Bronchial epithelial cell (primary cell): ENCODE results near the gene FOXN3. TPM values are rescaled to one million over a fixed set of nuclear protein-coding genes. Genes with fewer than 3 reads are reported as not detected.

ENCODE experiments used
- DNase-seq: peaks from one replicate; pipeline ENCODE4 v3.0.0-alpha.2; 2010; ENCODE audit warnings: low read depth
- FAIRE-seq: peaks from 2 replicates; lab custom pipeline; 2011; peaks lifted over from hg19 to GRCh38; lab: Jason Lieb, UNC
- H3K27me3 ChIP-seq: 2 replicates; pipeline ENCODE4 v1.5.1; 2011; ENCODE audit warnings: low read length; ENCODE audit not compliant: control insufficient read depth, insufficient read depth
- H3K36me3 ChIP-seq: 2 replicates; pipeline ENCODE4 v1.5.1; 2011; ENCODE audit warnings: low read length; ENCODE audit not compliant: control insufficient read depth, insufficient read depth
- H3K4me3 ChIP-seq: 2 replicates; pipeline ENCODE4 v1.5.1; 2011; ENCODE audit warnings: mild to moderate bottlenecking, low read depth, low read length, control low read depth
- total RNA-seq: library from RNA; depleted of rRNA; stranded (reverse); fragments of >200 nt; gene quantifications from 2 replicates; pipeline ENCODE4 v1.2.1, GENCODE V29; 2014
- TF ChIP-seq, protein P1 (sequence below): IDR thresholded peaks from 2 replicates; pipeline ENCODE4 v1.5.1; 2011; ENCODE audit warnings: mild to moderate bottlenecking, moderate library complexity, low read length, control low read depth, inconsistent platforms; ENCODE audit not compliant: insufficient read depth, severe bottlenecking

FOXN3 gene
- total RNA-seq, 1 donor from 2014 or later = 5.8 TPM

DNA sequence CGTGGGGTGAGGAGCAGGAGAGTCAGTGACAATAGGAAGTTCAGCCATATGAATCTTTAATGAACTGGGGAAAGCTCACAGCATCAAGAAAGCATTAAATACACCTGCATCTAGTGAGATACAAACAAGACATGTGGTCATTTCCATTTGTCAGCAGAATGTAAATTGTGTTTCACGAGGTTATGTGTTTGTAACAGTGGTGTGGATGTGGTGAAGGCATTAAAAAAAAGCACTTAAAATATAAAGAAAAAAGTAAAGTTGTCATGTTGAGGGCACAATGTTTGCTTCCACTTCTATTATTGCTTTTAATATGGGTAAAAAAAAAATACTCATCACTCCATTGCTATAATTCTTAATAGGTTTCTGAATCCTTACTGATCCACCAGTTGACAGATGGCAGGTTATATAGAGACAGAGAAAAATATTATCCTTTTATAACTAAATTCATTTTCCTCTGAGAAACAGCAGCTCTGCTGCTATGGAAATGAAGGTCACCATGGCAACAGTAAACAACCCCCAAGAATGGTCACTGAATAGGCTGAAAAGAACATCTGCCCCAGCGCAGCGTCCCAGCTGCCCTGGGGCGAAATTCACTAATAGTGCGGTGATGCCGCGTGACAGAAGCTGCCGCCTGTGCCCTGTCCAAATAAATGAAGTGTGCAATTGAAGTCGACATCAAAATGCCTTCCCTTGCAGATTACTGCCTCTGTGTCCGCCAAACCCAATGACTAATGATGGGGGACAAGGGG is 226.1 kb downstream of the FOXN3 start:
- Histone ChIP-seq H3K4me3 (no peak overlapping the region), H3K36me3 (no peaks in the 10 kb centered on the region), H3K27me3 (no peaks in the 10 kb centered on the region)
- no peak for FAIRE-seq
- TF ChIP-seq, protein P1, sequence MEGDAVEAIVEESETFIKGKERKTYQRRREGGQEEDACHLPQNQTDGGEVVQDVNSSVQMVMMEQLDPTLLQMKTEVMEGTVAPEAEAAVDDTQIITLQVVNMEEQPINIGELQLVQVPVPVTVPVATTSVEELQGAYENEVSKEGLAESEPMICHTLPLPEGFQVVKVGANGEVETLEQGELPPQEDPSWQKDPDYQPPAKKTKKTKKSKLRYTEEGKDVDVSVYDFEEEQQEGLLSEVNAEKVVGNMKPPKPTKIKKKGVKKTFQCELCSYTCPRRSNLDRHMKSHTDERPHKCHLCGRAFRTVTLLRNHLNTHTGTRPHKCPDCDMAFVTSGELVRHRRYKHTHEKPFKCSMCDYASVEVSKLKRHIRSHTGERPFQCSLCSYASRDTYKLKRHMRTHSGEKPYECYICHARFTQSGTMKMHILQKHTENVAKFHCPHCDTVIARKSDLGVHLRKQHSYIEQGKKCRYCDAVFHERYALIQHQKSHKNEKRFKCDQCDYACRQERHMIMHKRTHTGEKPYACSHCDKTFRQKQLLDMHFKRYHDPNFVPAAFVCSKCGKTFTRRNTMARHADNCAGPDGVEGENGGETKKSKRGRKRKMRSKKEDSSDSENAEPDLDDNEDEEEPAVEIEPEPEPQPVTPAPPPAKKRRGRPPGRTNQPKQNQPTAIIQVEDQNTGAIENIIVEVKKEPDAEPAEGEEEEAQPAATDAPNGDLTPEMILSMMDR = no peak
- no peak for DNase-seq

DNA sequence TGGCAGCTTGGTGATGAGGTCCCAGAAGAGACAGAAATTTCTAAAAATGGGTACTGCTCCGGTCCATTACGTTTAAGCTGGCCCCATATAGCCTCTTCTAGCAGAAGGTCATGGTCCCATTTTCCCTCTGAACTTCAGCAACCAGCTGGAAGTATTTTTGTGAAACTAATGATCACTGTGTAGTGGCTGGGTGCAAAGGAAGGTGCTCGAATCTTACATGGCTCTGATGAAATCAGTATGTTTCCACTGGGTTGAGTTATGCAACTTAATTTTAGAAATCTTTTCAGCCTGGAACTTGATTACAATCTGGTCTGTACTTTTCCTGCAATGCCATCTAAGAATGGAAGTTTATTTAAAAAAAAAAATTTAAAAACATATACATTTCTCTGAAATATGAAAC is 228.5 kb downstream of the FOXN3 start:
- TF ChIP-seq, protein P1 = no peak
- no peak for FAIRE-seq
- H3K36me3 ChIP-seq = no peaks in the 10 kb centered on the region
- H3K27me3 ChIP-seq = no peaks in the 10 kb centered on the region
- H3K4me3 ChIP-seq = no peak overlapping the region
- no peak for DNase-seq

DNA sequence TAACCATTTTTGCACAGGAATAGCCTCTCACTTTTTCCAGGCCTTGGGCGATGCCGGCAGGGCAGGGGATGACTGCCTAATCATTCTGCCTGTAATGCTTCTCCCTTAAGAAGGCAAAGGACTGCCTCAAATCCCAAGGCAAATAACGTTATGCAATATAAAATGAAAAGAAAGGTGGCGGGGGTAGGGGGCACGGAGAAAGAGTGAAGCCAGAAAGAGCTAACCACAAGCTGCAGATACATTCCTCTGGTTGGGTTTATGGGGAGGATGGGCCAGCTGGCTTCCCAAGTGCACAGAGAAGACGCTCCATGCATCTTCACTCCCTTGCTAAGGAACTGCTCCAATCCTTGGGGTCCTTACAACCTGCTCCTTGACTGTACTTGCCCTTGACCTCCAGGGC is 229.5 kb downstream of the FOXN3 start:
- TF ChIP-seq, protein P1 = no peak
- DNase-seq (no peak), FAIRE-seq (no peak)
- no peak overlapping the region for H3K4me3 ChIP-seq
- H3K27me3 ChIP-seq = no peaks in the 10 kb centered on the region
- H3K36me3 ChIP-seq = no peaks in the 10 kb centered on the region

DNA sequence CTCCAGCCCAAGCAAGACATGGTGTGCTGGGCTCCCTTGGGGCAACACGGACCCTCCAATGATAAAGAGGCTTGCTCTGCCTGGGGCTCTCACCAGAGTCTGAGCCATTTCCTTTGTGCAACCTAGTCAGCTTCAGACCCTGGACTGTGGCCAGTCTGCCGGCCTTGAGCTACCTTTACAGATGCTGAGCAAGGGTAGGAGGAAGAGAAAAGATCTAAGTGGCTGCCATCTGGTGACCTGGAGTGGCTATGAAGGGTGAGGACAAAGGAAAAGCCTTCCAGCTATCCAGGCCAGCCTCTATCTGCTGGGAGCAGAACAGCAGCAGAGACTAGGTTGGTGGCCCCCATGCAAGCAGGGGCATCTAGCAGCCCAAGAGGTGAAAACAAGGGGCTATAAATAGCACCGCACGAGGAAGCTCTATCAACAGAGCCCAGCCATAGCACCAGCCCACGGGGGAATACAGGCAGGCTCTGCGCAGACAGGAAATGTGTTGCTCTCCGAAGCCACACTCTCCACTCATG is 230.1 kb downstream of the FOXN3 start:
- TF ChIP-seq, protein P1 = no peak
- FAIRE-seq (no peak), DNase-seq (peak; percentile 4)
- no peaks in the 10 kb centered on the region for H3K36me3 ChIP-seq
- no peak overlapping the region for H3K4me3 ChIP-seq
- H3K27me3 ChIP-seq = no peaks in the 10 kb centered on the region

DNA sequence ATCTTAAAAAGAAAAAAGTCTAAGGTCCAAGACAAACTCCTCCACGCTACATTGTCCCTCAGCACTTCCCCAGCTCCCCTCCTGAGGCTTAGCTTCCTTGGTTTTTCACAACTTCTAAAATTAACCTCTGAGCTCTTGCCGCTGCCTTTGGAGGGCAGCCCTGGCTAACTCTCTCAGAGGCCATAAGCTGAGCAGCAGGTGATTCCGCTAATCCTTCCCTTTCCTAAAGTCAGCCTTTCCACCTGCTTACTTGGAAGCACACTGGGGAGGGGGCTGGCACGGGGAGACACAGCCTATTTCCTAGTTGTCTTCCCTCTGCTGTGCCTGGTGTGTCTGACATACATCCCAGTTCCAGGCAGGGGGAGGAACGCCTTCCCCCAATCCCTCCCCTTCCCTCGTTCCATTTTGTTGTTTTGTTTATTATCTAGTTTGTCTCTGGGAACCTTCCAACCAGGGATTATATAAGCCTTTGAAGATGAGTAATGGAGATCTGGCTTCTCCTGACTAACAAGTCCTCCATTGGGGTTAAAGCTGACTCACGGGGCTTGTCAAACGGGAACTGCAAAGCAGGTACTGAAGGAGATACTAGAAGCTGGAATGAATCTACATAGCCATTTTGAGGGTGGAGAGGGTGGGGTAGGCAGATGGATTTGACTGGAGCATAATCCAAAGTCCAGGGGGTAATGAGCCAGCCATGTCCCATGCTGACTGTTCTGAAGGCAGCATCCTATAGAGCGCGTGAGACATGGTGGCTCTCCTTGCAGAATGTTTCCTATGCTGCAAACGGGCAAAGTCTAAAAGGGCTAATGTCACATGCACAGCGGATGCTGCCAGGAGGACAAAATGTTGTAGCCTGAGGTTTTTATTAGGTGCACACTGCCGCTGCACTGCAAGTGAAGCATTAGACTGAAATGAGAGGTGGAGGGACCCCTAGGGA is 230.8 kb downstream of the FOXN3 start:
- Histone ChIP-seq H3K27me3 (no peaks in the 10 kb centered on the region), H3K4me3 (no peak overlapping the region), H3K36me3 (no peaks in the 10 kb centered on the region)
- DNase-seq (peak; percentile 95), FAIRE-seq (no peak)
- TF ChIP-seq, protein P1 = no peak
